GM12872 (cell line): ENCODE measurements around the gene LDB1.

Experiments used
- TF ChIP-seq, protein P1 (sequence below): IDR thresholded peaks from 3 replicates; pipeline ENCODE4 v1.5.1; 2011; ENCODE audit warnings: low read depth, mild to moderate bottlenecking, low read length, moderate library complexity; ENCODE audit not compliant: insufficient read depth

LDB1 gene

GRCh38 chr10:102153093-102153620 lies 33.0 kb upstream of the LDB1 start:
- TF ChIP-seq, protein P1, sequence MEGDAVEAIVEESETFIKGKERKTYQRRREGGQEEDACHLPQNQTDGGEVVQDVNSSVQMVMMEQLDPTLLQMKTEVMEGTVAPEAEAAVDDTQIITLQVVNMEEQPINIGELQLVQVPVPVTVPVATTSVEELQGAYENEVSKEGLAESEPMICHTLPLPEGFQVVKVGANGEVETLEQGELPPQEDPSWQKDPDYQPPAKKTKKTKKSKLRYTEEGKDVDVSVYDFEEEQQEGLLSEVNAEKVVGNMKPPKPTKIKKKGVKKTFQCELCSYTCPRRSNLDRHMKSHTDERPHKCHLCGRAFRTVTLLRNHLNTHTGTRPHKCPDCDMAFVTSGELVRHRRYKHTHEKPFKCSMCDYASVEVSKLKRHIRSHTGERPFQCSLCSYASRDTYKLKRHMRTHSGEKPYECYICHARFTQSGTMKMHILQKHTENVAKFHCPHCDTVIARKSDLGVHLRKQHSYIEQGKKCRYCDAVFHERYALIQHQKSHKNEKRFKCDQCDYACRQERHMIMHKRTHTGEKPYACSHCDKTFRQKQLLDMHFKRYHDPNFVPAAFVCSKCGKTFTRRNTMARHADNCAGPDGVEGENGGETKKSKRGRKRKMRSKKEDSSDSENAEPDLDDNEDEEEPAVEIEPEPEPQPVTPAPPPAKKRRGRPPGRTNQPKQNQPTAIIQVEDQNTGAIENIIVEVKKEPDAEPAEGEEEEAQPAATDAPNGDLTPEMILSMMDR: no peak

DNA sequence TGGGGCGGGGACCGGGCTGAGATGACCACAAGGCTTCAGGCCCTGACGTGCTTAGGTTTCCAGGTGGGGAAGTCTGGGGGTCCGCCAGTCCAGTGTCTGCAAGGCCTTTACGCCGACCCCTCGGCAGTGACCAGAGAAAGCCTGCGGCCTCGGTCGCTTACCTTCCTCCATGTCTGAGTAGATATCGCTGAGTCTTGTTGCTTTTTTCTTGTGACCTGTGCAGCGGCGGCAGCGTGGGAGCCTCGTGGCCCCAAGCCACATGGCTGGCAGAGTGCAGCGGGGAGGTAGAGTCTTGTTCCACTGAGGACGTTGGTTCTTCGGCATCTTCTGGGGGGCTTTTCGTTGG lies 32.4 kb upstream of the LDB1 start:
- TF ChIP-seq, protein P1: no peak

DNA sequence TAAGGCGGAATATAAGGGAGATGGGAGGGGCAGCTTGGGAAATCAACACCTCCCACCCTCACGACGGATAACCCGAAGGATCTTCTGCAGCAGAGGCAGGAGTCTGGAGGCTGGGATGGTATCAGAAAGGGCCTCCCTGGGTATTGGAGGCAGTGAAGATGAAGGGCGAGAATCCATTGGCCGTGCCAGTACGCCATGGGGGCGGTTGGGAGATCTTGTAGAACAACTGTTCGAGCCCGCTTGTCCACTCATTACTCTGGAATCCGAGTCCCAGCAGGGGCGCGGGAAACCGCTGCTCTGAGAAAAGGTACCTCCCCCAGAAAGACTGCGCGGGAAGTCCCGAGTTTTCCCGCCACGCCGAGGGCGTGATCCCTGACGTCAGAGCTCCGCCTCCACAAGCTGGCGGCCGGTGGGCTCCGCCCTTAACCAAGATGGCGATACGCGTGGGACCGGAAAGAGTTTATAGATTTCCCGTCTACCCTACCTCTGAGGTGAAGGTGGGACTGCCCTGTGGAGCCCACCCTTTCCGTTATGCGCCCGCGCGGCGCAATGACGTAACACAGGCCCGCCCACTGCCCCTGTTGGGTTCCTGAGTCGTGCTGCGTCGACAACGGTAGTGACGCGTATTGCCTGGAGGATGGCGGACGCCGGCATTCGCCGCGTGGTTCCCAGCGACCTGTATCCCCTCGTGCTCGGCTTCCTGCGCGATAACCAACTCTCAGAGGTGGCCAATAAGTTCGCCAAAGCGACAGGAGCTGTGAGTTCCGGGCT lies 31.8 kb upstream of the LDB1 start, which contains the start of gene NOLC1:
TSS of gene NOLC1 (plus strand) at position 616 of the 771 bp plus-strand sequence. CDS start at position 638, 22 bp downstream.
- TF ChIP-seq, protein P1: no peak

- TF ChIP-seq, protein P1: no peak
Observed at GRCh38 chr10:102150970-102151773, 31.0 kb upstream of the LDB1 start.

GRCh38 chr10:102148275-102148674 lies 28.1 kb upstream of the LDB1 start:
- TF ChIP-seq, protein P1: no peak

DNA sequence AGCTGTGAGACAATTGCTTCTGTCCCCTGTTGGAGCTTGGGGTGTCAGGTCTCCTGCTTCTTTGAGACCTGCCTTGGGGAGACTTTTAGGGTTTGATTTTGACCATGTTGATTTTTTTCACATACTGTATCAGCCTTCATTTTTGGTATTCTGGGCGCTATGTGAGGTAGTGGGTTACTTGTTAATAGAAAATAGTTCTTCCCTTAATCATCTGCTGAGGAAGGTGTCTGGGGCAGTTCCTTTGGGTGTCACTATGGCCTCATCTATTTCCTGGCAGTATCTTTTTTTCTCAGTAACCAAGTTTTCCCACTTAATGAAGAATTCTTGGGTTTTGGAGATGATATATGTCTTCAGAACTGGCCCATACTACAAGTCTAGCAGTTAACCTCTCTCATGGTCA lies 27.4 kb upstream of the LDB1 start:
- TF ChIP-seq, protein P1: no peak

DNA sequence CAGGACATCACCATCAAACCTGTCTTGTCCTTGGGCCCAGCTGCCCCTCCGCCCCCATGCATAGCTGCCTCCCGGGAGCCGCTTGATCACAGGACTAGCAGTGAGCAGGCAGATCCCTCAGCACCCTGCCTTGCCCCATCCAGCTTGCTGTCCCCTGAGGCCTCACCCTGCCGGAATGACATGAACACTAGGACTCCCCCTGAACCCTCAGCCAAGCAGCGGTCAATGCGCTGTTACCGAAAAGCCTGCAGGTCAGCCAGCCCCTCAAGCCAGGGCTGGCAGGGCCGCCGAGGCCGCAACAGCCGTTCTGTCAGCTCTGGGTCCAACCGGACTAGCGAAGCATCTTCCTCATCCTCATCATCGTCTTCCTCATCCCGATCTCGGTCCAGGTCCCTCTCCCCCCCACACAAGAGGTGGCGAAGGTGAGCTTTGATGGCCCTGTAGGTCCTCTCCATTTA lies 26.8 kb upstream of the LDB1 start:
- TF ChIP-seq, protein P1: no peak
